HFFc6 (cell line): ENCODE measurements around the gene PRR22. TPM values are rescaled to one million over a fixed set of nuclear protein-coding genes. Genes with fewer than 3 reads are reported as not detected.
A peak's percentile ranks its signal among the peaks of the same experiment; 100 is the strongest.

Experiments used
- DNase-seq: peaks from one replicate; pipeline ENCODE4 v3.0.0-alpha.2; 2018
- H3K27ac Mint-ChIP-seq: 2 replicates; pipeline ENCODE4 v1.8.0; 2020; ENCODE audit warnings: mild to moderate bottlenecking, mixed read lengths
- H3K27me3 Mint-ChIP-seq: 2 replicates; pipeline ENCODE4 v1.8.0; 2021; ENCODE audit warnings: mild to moderate bottlenecking, moderate library complexity, mixed read lengths; ENCODE audit not compliant: insufficient read depth
- H3K36me3 Mint-ChIP-seq: 2 replicates; pipeline ENCODE4 v1.8.0; 2021; ENCODE audit warnings: low read depth, mixed read lengths
- H3K4me1 Mint-ChIP-seq: 2 replicates; pipeline ENCODE4 v1.8.0; 2020; ENCODE audit warnings: low read depth, mixed read lengths
- H3K4me3 Mint-ChIP-seq: 2 replicates; pipeline ENCODE4 v1.8.0; 2020; ENCODE audit warnings: mild to moderate bottlenecking, moderate library complexity, mixed read lengths
- H3K9me3 Mint-ChIP-seq: 2 replicates; pipeline ENCODE4 v1.8.0; 2020; ENCODE audit warnings: mild to moderate bottlenecking, mixed read lengths
- CTCF ChIP-seq: fragments of 200-600 bp; sonication (generic); IDR thresholded peaks from 2 replicates; pipeline ENCODE4 v1.5.0; 2021; ENCODE audit warnings: antibody characterized with exemption, mild to moderate bottlenecking
- total RNA-seq, 6 experiments: library from RNA; stranded (reverse); fragmentation: NEBNext Ultra II Directional; extraction: Animal tissue kit (Norgen Biotek cat#: 25700); gene quantifications; 2 replicates in 1 of 6; 3 replicates in 5 of 6; pipeline ENCODE4 v1.2.3, GENCODE V29; 2021

The PRR22 gene
- total RNA-seq, 6 experiments from 2014 or later: 0.92 to 1.6 (median 1.4) TPM

GRCh38 chr19:5828661-5829566, 44.4 kb upstream of the PRR22 start:
- H3K4me1 Mint-ChIP-seq: no peaks in the 10 kb centered on the region
- peaks cover 37% of the 10 kb centered on the region for H3K27me3 Mint-ChIP-seq
- H3K4me3 Mint-ChIP-seq: peak overlapping the region; percentile 71
- peaks cover 4% of the 10 kb centered on the region; the same call in 1 of the 2 replicates for H3K36me3 Mint-ChIP-seq
- H3K27ac Mint-ChIP-seq: no peak overlapping the region
- H3K9me3 Mint-ChIP-seq: no peaks in the 10 kb centered on the region
- no peak for TF ChIP-seq CTCF
- DNase-seq: no peak

- Mint-ChIP-seq H3K4me1 (no peaks in the 10 kb centered on the region), H3K27me3 (peaks cover 30% of the 10 kb centered on the region)
Observed at GRCh38 chr19:5827891-5828660, 43.5 kb upstream of the PRR22 start.

GRCh38 chr19:5827342-5827890, 42.9 kb upstream of the PRR22 start:
- Mint-ChIP-seq H3K4me3 (peak overlapping the region; percentile 21; the same call in 1 of the 2 replicates), H3K9me3 (no peaks in the 10 kb centered on the region), H3K27ac (no peak overlapping the region)

More at GRCh38 chr19:5827891-5828660, 43.5 kb upstream of the PRR22 start:
- TF ChIP-seq CTCF: no peak
- peak; percentile 43 for DNase-seq
- H3K36me3 Mint-ChIP-seq: peaks cover 4% of the 10 kb centered on the region; the same call in 1 of the 2 replicates
- no peaks in the 10 kb centered on the region for H3K9me3 Mint-ChIP-seq
- H3K4me3 Mint-ChIP-seq: peak overlapping the region; percentile 71
- H3K27ac Mint-ChIP-seq: no peak overlapping the region

GRCh38 chr19:5826531-5827341, 42.2 kb upstream of the PRR22 start:
- no peak for DNase-seq
- Mint-ChIP-seq H3K36me3 (peaks cover 4% of the 10 kb centered on the region; the same call in 1 of the 2 replicates), H3K9me3 (no peaks in the 10 kb centered on the region), H3K4me1 (no peaks in the 10 kb centered on the region), H3K27me3 (peaks cover 30% of the 10 kb centered on the region), H3K27ac (no peak overlapping the region), H3K4me3 (peak overlapping the region; percentile 21; the same call in 1 of the 2 replicates)
- no peak for TF ChIP-seq CTCF

More at GRCh38 chr19:5827342-5827890, 42.9 kb upstream of the PRR22 start:
- no peak for DNase-seq
- Mint-ChIP-seq H3K27me3 (peaks cover 30% of the 10 kb centered on the region), H3K36me3 (peaks cover 4% of the 10 kb centered on the region; the same call in 1 of the 2 replicates), H3K4me1 (no peaks in the 10 kb centered on the region)
- TF ChIP-seq CTCF: no peak

- Mint-ChIP-seq H3K36me3 (peaks cover 4% of the 10 kb centered on the region; the same call in 1 of the 2 replicates), H3K4me1 (no peaks in the 10 kb centered on the region), H3K27ac (no peak overlapping the region), H3K9me3 (no peaks in the 10 kb centered on the region), H3K27me3 (peaks cover 32% of the 10 kb centered on the region), H3K4me3 (no peak overlapping the region)
- TF ChIP-seq CTCF: no peak
- DNase-seq: no peak
Observed at GRCh38 chr19:5825178-5825577, 40.6 kb upstream of the PRR22 start.
